NCI-H1092 (cell line): ENCODE results near the gene CCNL2.
"Not testable (repeated sequence)": the region's sequence is repeated elsewhere in the genome, so short reads cannot be mapped to it uniquely, and the experiment has no call there.

Experiments
- DNase-seq: peaks from one replicate; lab custom pipeline; 2025; lab: John Stamatoyannopoulos, UW

CCNL2 gene

GRCh38 chr1:1399872-1400575, 889 bp upstream of the CCNL2 start:
- DNase-seq, result no peak

GRCh38 chr1:1398677-1399186, 403 bp downstream of the CCNL2 start:
- DNase-seq, result no peak

GRCh38 chr1:1397839-1398523, 1.2 kb downstream of the CCNL2 start:
- no peak for DNase-seq

- no peak for DNase-seq
These were observed 4.0 kb downstream of the CCNL2 start for GRCh38 chr1:1395166-1395565.

GRCh38 chr1:1394116-1394515, 5.0 kb downstream of the CCNL2 start:
- DNase-seq, result no peak

GRCh38 chr1:1393428-1393827, 5.7 kb downstream of the CCNL2 start:
- DNase-seq, result no peak

GRCh38 chr1:1393014-1393413, 6.1 kb downstream of the CCNL2 start:
- no peak for DNase-seq

GRCh38 chr1:1391225-1391624, 7.9 kb downstream of the CCNL2 start:
- no peak for DNase-seq

GRCh38 chr1:1390675-1391074, 8.5 kb downstream of the CCNL2 start:
- no peak for DNase-seq

- DNase-seq, result no peak
These were observed 11.1 kb downstream of the CCNL2 start for GRCh38 chr1:1388078-1388472.

GRCh38 chr1:1387098-1388077, 11.7 kb downstream of the CCNL2 start:
- no peak for DNase-seq

- no peak for DNase-seq
These were observed 13.2 kb downstream of the CCNL2 start for GRCh38 chr1:1385931-1386330.

GRCh38 chr1:1385339-1385738, 13.8 kb downstream of the CCNL2 start:
- not testable (repeated sequence) for DNase-seq

- DNase-seq, result no peak
These were observed 17.8 kb downstream of the CCNL2 start for GRCh38 chr1:1381294-1381693.

- DNase-seq, result no peak
These were observed 18.3 kb downstream of the CCNL2 start for GRCh38 chr1:1380860-1381259.

GRCh38 chr1:1377540-1378205, 21.5 kb downstream of the CCNL2 start:
- no peak for DNase-seq

- no peak for DNase-seq
These were observed 22.4 kb downstream of the CCNL2 start for GRCh38 chr1:1376551-1377226.

GRCh38 chr1:1374929-1375662, 24.0 kb downstream of the CCNL2 start, which contains the start of gene AURKAIP1:
Gene AURKAIP1 (minus strand): TSS chr1:1375207. CDS start chr1:1374756, 451 bp downstream.
- DNase-seq, result peak; percentile 98

GRCh38 chr1:1374589-1374928, 24.6 kb downstream of the CCNL2 start:
- no peak for DNase-seq

- DNase-seq, result no peak
These were observed 25.1 kb downstream of the CCNL2 start for GRCh38 chr1:1373815-1374588.
